Endodermal cell (in vitro differentiated cells): Measurements from ENCODE around the gene ADRB2. TPM values are rescaled to one million over a fixed set of nuclear protein-coding genes. Genes with fewer than 3 reads are reported as not detected.

Source experiments
- DNase-seq: peaks from one replicate; pipeline ENCODE4 v3.0.0-alpha.2; 2017
- H3K27ac ChIP-seq: 2 replicates; pipeline ENCODE4 v1.5.1; 2013; ENCODE audit warnings: mild to moderate bottlenecking, low read depth, low read length, moderate library complexity
- H3K27me3 ChIP-seq: 2 replicates; pipeline ENCODE4 v1.6.1; 2013; ENCODE audit warnings: mild to moderate bottlenecking, low read length, moderate library complexity; ENCODE audit not compliant: insufficient read depth, control insufficient read depth, poor library complexity, severe bottlenecking
- H3K36me3 ChIP-seq: 2 replicates; pipeline ENCODE4 v1.7.0; 2013; ENCODE audit warnings: mild to moderate bottlenecking, low read length, moderate library complexity; ENCODE audit not compliant: control insufficient read depth, insufficient read depth
- H3K4me1 ChIP-seq: one replicate; pipeline ENCODE4 v1.7.0; 2013; ENCODE audit warnings: low read length; ENCODE audit not compliant: control insufficient read depth, insufficient read depth
- H3K4me3 ChIP-seq: 2 replicates; pipeline ENCODE4 v1.5.1; 2013; ENCODE audit warnings: mild to moderate bottlenecking, low read length, moderate library complexity
- H3K9ac ChIP-seq: 2 replicates; pipeline ENCODE4 v1.6.1; 2013; ENCODE audit warnings: mild to moderate bottlenecking, low read length, moderate library complexity; ENCODE audit not compliant: poor library complexity, severe bottlenecking; ENCODE audit errors: extremely low read depth
- H3K9me3 ChIP-seq: 2 replicates; pipeline ENCODE4 v1.6.1; 2013; ENCODE audit warnings: mild to moderate bottlenecking, low read length, moderate library complexity; ENCODE audit not compliant: control insufficient read depth
- H3K27ac Mint-ChIP-seq: 2 replicates; pipeline ENCODE4 v1.8.0; 2020; ENCODE audit warnings: mixed read lengths
- H3K27me3 Mint-ChIP-seq: 2 replicates; pipeline ENCODE4 v1.8.0; 2021; ENCODE audit warnings: mild to moderate bottlenecking, mixed read lengths; ENCODE audit not compliant: insufficient read depth
- H3K36me3 Mint-ChIP-seq: 2 replicates; pipeline ENCODE4 v1.8.0; 2020; ENCODE audit warnings: low read depth, mixed read lengths
- H3K4me1 Mint-ChIP-seq: 2 replicates; pipeline ENCODE4 v1.8.0; 2020; ENCODE audit warnings: mixed read lengths
- H3K4me3 Mint-ChIP-seq: 2 replicates; pipeline ENCODE4 v1.8.0; 2020; ENCODE audit warnings: mild to moderate bottlenecking, moderate library complexity, mixed read lengths
- H3K9me3 Mint-ChIP-seq: 2 replicates; pipeline ENCODE4 v1.8.0; 2020; ENCODE audit warnings: mild to moderate bottlenecking, mixed read lengths
- WGBS, 2 experiments: methylation state at CpG; one replicate each; pipeline versions ENCODE4 v1.1.5 to v1.1.7; 2013; ENCODE audit warnings: missing lambda C conversion rate in 2 of 2, mixed read lengths in 1 of 2; ENCODE audit not compliant: insufficient coverage in 1 of 2, insufficient read length in 1 of 2; 5-methylcytosine and 5-hydroxymethylcytosine counted together
- total RNA-seq, 2 donors: library from RNA; stranded (reverse); fragmentation: NEBNext Ultra II Directional in 1 of 2; extraction: Animal tissue kit (Norgen Biotek cat#: 25700) in 1 of 2; gene quantifications; 2 replicates in 1 of 2; 3 replicates in 1 of 2; pipeline ENCODE4 v1.2.1, GENCODE V29; 2021
- TF ChIP-seq, protein P1 (sequence below): fragments of 200-600 bp; sonication (generic); conservative IDR thresholded peaks from 2 replicates; pipeline ENCODE4 v1.5.0; 2021; ENCODE audit warnings: antibody characterized with exemption, mild to moderate bottlenecking

ADRB2 gene
- total RNA-seq, 2 donors from 2014 or later = 0.20 to 0.42 TPM

DNA sequence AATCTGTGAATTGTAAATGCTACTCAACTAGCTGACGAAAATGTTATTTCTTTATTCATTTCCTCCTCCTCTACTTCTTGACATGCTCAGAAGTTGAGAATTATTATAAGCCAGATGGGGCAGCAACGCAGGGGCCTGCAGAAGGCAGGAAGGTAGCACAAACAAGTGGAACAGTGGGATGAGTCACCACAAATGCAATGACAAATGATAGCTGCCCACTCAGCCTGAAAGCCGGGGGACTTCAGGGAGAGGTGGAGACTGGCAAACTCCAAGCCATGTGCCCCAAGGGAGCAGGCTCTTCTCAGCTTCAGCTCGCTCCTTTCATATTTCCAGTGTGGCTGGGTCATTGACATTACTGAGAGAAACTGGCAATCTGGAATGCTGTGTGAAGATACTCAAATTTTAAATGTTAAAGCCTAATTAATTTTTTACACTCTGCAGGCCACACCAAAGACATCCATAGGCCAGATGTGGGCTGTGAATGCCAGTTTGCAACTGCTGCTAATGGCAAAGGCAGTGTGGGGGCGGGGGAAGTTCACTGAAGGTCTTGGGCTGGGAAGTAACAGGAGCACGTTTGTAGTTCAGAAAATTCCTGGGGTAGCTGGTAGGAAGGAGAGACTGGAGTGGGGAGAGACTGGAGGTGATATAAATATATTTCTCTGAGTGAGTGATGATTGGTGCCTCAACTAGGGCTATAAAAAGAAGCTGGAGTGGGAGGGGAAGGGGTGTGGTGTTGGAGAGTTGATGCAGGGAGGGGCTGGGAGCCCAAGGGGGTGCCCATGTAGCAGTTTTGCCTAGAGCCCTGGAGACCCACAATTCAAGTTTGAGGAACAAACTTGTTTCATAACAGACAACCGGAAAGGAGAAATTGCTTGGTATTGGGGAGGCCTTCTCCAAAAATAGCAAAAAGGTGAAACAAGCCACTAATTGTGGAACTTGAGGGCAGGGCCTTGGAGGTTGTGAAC is 20.8 kb upstream of the ADRB2 start:
- Histone ChIP-seq H3K36me3 (no peaks in the 10 kb centered on the region), H3K4me3 (no peak overlapping the region), H3K4me1 (no peaks in the 10 kb centered on the region), H3K27me3 (no peaks in the 10 kb centered on the region), H3K9ac (no peak overlapping the region), H3K27ac (no peak overlapping the region), H3K9me3 (no peaks in the 10 kb centered on the region)
- TF ChIP-seq, protein P1, sequence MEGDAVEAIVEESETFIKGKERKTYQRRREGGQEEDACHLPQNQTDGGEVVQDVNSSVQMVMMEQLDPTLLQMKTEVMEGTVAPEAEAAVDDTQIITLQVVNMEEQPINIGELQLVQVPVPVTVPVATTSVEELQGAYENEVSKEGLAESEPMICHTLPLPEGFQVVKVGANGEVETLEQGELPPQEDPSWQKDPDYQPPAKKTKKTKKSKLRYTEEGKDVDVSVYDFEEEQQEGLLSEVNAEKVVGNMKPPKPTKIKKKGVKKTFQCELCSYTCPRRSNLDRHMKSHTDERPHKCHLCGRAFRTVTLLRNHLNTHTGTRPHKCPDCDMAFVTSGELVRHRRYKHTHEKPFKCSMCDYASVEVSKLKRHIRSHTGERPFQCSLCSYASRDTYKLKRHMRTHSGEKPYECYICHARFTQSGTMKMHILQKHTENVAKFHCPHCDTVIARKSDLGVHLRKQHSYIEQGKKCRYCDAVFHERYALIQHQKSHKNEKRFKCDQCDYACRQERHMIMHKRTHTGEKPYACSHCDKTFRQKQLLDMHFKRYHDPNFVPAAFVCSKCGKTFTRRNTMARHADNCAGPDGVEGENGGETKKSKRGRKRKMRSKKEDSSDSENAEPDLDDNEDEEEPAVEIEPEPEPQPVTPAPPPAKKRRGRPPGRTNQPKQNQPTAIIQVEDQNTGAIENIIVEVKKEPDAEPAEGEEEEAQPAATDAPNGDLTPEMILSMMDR = no peak
- Mint-ChIP-seq H3K27me3 (peaks cover 2% of the 10 kb centered on the region), H3K9me3 (no peaks in the 10 kb centered on the region), H3K4me3 (no peak overlapping the region), H3K4me1 (peaks cover 15% of the 10 kb centered on the region), H3K36me3 (no peaks in the 10 kb centered on the region), H3K27ac (no peak overlapping the region)
- DNase-seq = no peak
- 75 to 87% methylated on average over 2 to 7 of the region's 7 CpGs for WGBS, 2 experiments

DNA sequence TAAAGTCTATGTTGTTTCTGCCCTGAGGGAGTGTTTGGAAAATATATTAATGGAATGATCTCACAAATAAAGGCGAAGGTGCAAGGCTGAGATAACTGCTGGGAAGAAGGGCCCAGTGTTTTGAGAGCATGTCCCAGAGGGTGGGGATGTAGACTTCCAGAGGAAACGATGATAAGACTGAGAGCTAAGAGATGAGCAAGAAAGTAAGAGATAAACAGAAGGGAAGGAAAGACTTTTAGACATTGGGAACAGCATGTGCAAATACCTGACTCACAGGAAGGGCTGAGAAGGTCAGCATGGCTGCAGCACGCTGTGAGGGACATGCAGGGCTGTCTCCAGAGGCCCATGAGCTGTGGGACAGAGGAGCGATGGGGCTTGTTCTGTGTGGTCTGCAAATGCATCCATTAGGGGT is 19.9 kb upstream of the ADRB2 start:
- DNase-seq = no peak
- TF ChIP-seq, protein P1 = no peak
- Histone ChIP-seq H3K36me3 (no peaks in the 10 kb centered on the region), H3K9ac (no peak overlapping the region), H3K4me3 (no peak overlapping the region), H3K9me3 (no peaks in the 10 kb centered on the region), H3K27ac (no peak overlapping the region), H3K4me1 (no peaks in the 10 kb centered on the region), H3K27me3 (no peaks in the 10 kb centered on the region)
- WGBS, 2 experiments = 89 to 91% methylated on average over 4 of the region's 4 CpGs
- Mint-ChIP-seq H3K4me3 (no peak overlapping the region), H3K27me3 (peaks cover 2% of the 10 kb centered on the region), H3K9me3 (no peaks in the 10 kb centered on the region), H3K36me3 (no peaks in the 10 kb centered on the region), H3K27ac (no peak overlapping the region), H3K4me1 (peaks cover 15% of the 10 kb centered on the region)

- Histone ChIP-seq H3K27ac (no peak overlapping the region), H3K27me3 (no peaks in the 10 kb centered on the region), H3K4me3 (no peak overlapping the region), H3K9ac (no peak overlapping the region), H3K9me3 (no peaks in the 10 kb centered on the region), H3K36me3 (no peaks in the 10 kb centered on the region), H3K4me1 (no peaks in the 10 kb centered on the region)
- H3K9me3 Mint-ChIP-seq = no peaks in the 10 kb centered on the region
- peaks cover 2% of the 10 kb centered on the region for H3K27me3 Mint-ChIP-seq
- 50 to 57% methylated on average over 1 to 2 of the region's 2 CpGs for WGBS, 2 experiments
- no peak overlapping the region for H3K27ac Mint-ChIP-seq
- TF ChIP-seq, protein P1 = no peak
- H3K4me3 Mint-ChIP-seq = no peak overlapping the region
- H3K4me1 Mint-ChIP-seq = peaks cover 15% of the 10 kb centered on the region
- H3K36me3 Mint-ChIP-seq = no peaks in the 10 kb centered on the region
- DNase-seq = no peak
These were observed 18.6 kb upstream of the ADRB2 start for GRCh38 chr5:148807851-148808250.
